Kidney epithelial cell (primary cell): ENCODE measurements around the gene PXN. TPM values are rescaled to one million over a fixed set of nuclear protein-coding genes. Genes with fewer than 3 reads are reported as not detected.

ENCODE experiments used
- DNase-seq: peaks from one replicate; pipeline ENCODE4 v3.0.0-alpha.2; 2010; ENCODE audit warnings: low read depth
- H3K27me3 ChIP-seq: 2 replicates; pipeline ENCODE4 v1.6.0; 2011; ENCODE audit warnings: low read length; ENCODE audit not compliant: control insufficient read depth, insufficient read depth
- H3K36me3 ChIP-seq: 2 replicates; pipeline ENCODE4 v1.5.1; 2011; ENCODE audit warnings: low read length; ENCODE audit not compliant: control insufficient read depth, insufficient read depth
- H3K4me3 ChIP-seq: 2 replicates; pipeline ENCODE4 v1.5.1; 2011; ENCODE audit warnings: low read depth, mild to moderate bottlenecking, control low read depth, low read length
- CTCF ChIP-seq: IDR thresholded peaks from 2 replicates; pipeline ENCODE4 v1.5.1; 2011; ENCODE audit warnings: mild to moderate bottlenecking, moderate library complexity, low read length, control low read depth, inconsistent platforms; ENCODE audit not compliant: insufficient read depth, poor library complexity, severe bottlenecking
- total RNA-seq: library from RNA; depleted of rRNA; stranded (reverse); fragments of >200 nt; gene quantifications from 2 replicates; pipeline ENCODE4 v1.2.3, GENCODE V29; 2015

The PXN gene
- total RNA-seq, 1 donor from 2014 or later: 88.1 TPM

DNA sequence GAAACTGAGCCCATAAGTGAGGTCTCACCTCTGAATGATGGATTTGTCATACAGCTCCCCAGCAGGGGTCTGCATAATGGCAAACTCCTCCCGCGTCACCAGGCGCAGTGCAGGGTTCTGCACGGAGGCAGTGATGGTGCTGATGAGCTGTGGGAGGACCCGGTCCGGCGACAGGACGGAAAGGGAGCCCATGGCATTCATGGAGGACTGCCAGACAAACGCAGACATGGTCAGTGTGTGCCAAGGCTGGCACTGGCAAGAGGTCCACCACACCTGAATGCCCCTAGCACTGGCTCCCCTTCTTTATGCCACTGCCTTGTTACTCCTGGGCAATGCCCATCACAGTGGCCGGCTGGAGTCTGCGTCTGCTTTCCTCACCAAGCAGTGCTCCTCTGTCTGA, 103.7 kb downstream of the PXN start:
- no peak for TF ChIP-seq CTCF
- DNase-seq: no peak
- no peaks in the 10 kb centered on the region for H3K27me3 ChIP-seq
- H3K4me3 ChIP-seq: no peak overlapping the region
- H3K36me3 ChIP-seq: no peaks in the 10 kb centered on the region

Other genes with a start within 250 kb of the PXN start
- gene RAB35, start 149.0 kb downstream of the PXN start, total RNA-seq: 29.3 and 32.8 TPM in 2 replicates
- 78.4 and 84.8 TPM in 2 replicates for gene GCN1, start 71.0 kb downstream of the PXN start, total RNA-seq
- 4,934 and 7,044 TPM in 2 replicates for gene RPLP0, start 64.6 kb downstream of the PXN start, total RNA-seq
- gene RNU4-2, start 26.2 kb upstream of the PXN start, total RNA-seq: under 0.01 TPM in 2 replicates
- under 0.01 TPM in 1 of 2 replicates, not detected in the other for gene RNU4-1, start 27.5 kb upstream of the PXN start, total RNA-seq
- gene SIRT4, start 36.6 kb upstream of the PXN start, total RNA-seq: 0.29 and 2.3 TPM in 2 replicates
- gene PLA2G1B, start 62.0 kb upstream of the PXN start, total RNA-seq: not detected in 2 replicates
- gene MSI1, start 103.4 kb upstream of the PXN start, total RNA-seq: 3.6 and 8.1 TPM in 2 replicates
- gene COX6A1, start 172.4 kb upstream of the PXN start, total RNA-seq: 561 and 615 TPM in 2 replicates
- gene TRIAP1, start 180.7 kb upstream of the PXN start, total RNA-seq: 43.4 and 57.1 TPM in 2 replicates
- 22.5 and 25.7 TPM in 2 replicates for gene GATC, start 180.7 kb upstream of the PXN start, total RNA-seq
- gene SRSF9, start 204.0 kb upstream of the PXN start, total RNA-seq: 76.3 and 94.7 TPM in 2 replicates
- 380 and 381 TPM in 2 replicates for gene DYNLL1, start 230.4 kb upstream of the PXN start, total RNA-seq